Gastrocnemius medialis (tissue), 4 donors: ENCODE results near the gene WDR77.

Experiments used
- POLR2A ChIP-seq, 2 donors: fragments of 450-650 bp; IDR thresholded peaks; one replicate each; pipeline ENCODE4 v1.6.1; 2017; ENCODE audit warnings: antibody characterized with exemption in 2 of 2, mild to moderate bottlenecking in 2 of 2, moderate library complexity in 2 of 2
- TF ChIP-seq, protein P1 (sequence below), 5 experiments: fragments of 450-650 bp in 3 of 5; fragments of 200-600 bp in 2 of 5; sonication (generic) in 2 of 5; IDR thresholded peaks in 4 of 5; conservative IDR thresholded peaks in 1 of 5; 1 replicate in 4 of 5; 2 replicates in 1 of 5; pipeline ENCODE4 v1.5.1; 2016 to 2019; ENCODE audit warnings: antibody characterized with exemption in 5 of 5, mild to moderate bottlenecking in 3 of 5, moderate library complexity in 3 of 5

GRCh38 chr1:111454859-111455641, 6.0 kb upstream of the WDR77 start:
- TF ChIP-seq, protein P1, sequence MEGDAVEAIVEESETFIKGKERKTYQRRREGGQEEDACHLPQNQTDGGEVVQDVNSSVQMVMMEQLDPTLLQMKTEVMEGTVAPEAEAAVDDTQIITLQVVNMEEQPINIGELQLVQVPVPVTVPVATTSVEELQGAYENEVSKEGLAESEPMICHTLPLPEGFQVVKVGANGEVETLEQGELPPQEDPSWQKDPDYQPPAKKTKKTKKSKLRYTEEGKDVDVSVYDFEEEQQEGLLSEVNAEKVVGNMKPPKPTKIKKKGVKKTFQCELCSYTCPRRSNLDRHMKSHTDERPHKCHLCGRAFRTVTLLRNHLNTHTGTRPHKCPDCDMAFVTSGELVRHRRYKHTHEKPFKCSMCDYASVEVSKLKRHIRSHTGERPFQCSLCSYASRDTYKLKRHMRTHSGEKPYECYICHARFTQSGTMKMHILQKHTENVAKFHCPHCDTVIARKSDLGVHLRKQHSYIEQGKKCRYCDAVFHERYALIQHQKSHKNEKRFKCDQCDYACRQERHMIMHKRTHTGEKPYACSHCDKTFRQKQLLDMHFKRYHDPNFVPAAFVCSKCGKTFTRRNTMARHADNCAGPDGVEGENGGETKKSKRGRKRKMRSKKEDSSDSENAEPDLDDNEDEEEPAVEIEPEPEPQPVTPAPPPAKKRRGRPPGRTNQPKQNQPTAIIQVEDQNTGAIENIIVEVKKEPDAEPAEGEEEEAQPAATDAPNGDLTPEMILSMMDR (IDR thresholded peaks at IDR 0.05 in 4 of 5, conservative IDR thresholded peaks at IDR 0.05 in 1 of 5) = no peak
- TF ChIP-seq POLR2A (IDR thresholded peaks at IDR 0.05) = no peak
